Measurements from ENCODE around the gene PNKD. TPM values are rescaled to one million over a fixed set of nuclear protein-coding genes. Genes with fewer than 3 reads are reported as not detected.

Gene PNKD
- total and polyA plus RNA-seq, 8 donors, result 17.2 to 89.1 (median 23.0) TPM

- intact Hi-C loops (cut with DNase I), result no loop called here
- Histone ChIP-seq H3K27ac (no peak overlapping the region), H3K4me3 (no peak overlapping the region), H3K36me3 (no peaks in the 10 kb centered on the region), H3K27me3 (no peaks in the 10 kb centered on the region), H3K9me3 (no peaks in the 10 kb centered on the region), H3K4me1 (no peaks in the 10 kb centered on the region)
- ATAC-seq (no peak), FAIRE-seq (no peak), DNase-seq (no peak)
- no peak for TF ChIP-seq CTCF (IDR thresholded peaks at IDR 0.05)
- 66 to 68% methylated on average over 7 to 8 of the region's 8 CpGs for WGBS, 2 donors
Observed at GRCh38 chr2:218329826-218330593, 59.7 kb downstream of the PNKD start.

GRCh38 chr2:218331745-218332144 lies 61.4 kb downstream of the PNKD start:
- Histone ChIP-seq H3K9me3 (no peaks in the 10 kb centered on the region), H3K4me3 (no peak overlapping the region), H3K36me3 (no peaks in the 10 kb centered on the region), H3K4me1 (no peaks in the 10 kb centered on the region), H3K27me3 (no peaks in the 10 kb centered on the region), H3K27ac (peak overlapping the region in 1 of 4 donors; percentile 30)
- FAIRE-seq (no peak), DNase-seq (no peak), ATAC-seq (peak in 2 of 4 donors; percentile 24 to 27)
- intact Hi-C loops (cut with DNase I), result no loop called here
- WGBS, 2 donors, result 84 to 87% methylated on average over 8 of the region's 8 CpGs
- no peak for TF ChIP-seq CTCF (IDR thresholded peaks at IDR 0.05)

- no peak overlapping the region for H3K4me3 ChIP-seq
- H3K9me3 ChIP-seq, result no peaks in the 10 kb centered on the region
- WGBS, 2 donors, result 91 to 100% methylated on average over 1 of the region's 1 CpG
- H3K36me3 ChIP-seq, result no peaks in the 10 kb centered on the region
- H3K4me1 ChIP-seq, result no peaks in the 10 kb centered on the region
- TF ChIP-seq CTCF (IDR thresholded peaks at IDR 0.05), result no peak
- no peaks in the 10 kb centered on the region for H3K27me3 ChIP-seq
- peak overlapping the region in 1 of 4 donors; percentile 48 for H3K27ac ChIP-seq
- FAIRE-seq (no peak), DNase-seq (peak in 1 of 6 donors; percentile 10), ATAC-seq (peak in 2 of 4 donors; percentile 19 to 21)
- intact Hi-C loops (cut with DNase I), result no loop called here
Observed at GRCh38 chr2:218332288-218332687, 62.0 kb downstream of the PNKD start.

- DNase-seq (peak in 1 of 6 donors; percentile 32), FAIRE-seq (no peak), ATAC-seq (peak in 3 of 4 donors; percentile 12 to 70 (median 67))
- no peaks in the 10 kb centered on the region for H3K36me3 ChIP-seq
- H3K27ac ChIP-seq, result peak overlapping the region in 2 of 4 donors; percentile 8 to 48
- H3K27me3 ChIP-seq, result no peaks in the 10 kb centered on the region
- WGBS, 2 donors, result 80 to 87% methylated on average over 16 of the region's 16 CpGs
- TF ChIP-seq CTCF (IDR thresholded peaks at IDR 0.05), result no peak
- H3K4me1 ChIP-seq, result no peaks in the 10 kb centered on the region
- H3K9me3 ChIP-seq, result no peaks in the 10 kb centered on the region
- H3K4me3 ChIP-seq, result no peak overlapping the region
- intact Hi-C loops (cut with DNase I), result no loop called here
Observed at GRCh38 chr2:218332920-218333645, 62.8 kb downstream of the PNKD start.
